Adipocyte (in vitro differentiated cells): ENCODE results near the gene CAMSAP3.

ENCODE experiments used
- DNase-seq: peaks from one replicate; pipeline ENCODE4 v3.0.0-alpha.2; 2015; ENCODE audit warnings: low read depth
- H3K27me3 ChIP-seq: replicated peaks from 2 replicates; pipeline ENCODE4 v1.7.0; 2013; ENCODE audit warnings: mild to moderate bottlenecking, low read length, moderate library complexity; ENCODE audit not compliant: control insufficient read depth, insufficient read depth
- H3K36me3 ChIP-seq: 2 replicates; pipeline ENCODE4 v1.7.0; 2013; ENCODE audit warnings: low read length, mild to moderate bottlenecking, moderate library complexity; ENCODE audit not compliant: control insufficient read depth, insufficient read depth, severe bottlenecking
- H3K4me1 ChIP-seq: 2 replicates; pipeline ENCODE4 v1.7.0; 2013; ENCODE audit warnings: mild to moderate bottlenecking, low read length, moderate library complexity; ENCODE audit not compliant: control insufficient read depth, insufficient read depth
- H3K4me3 ChIP-seq: 2 replicates; pipeline ENCODE4 v1.7.0; 2013; ENCODE audit warnings: mild to moderate bottlenecking, low read length, moderate library complexity
- H3K9ac ChIP-seq: 2 replicates; pipeline ENCODE4 v1.7.0; 2013; ENCODE audit warnings: mild to moderate bottlenecking, low read length, moderate library complexity
- H3K9me3 ChIP-seq: 2 replicates; pipeline ENCODE4 v1.7.0; 2013; ENCODE audit warnings: mild to moderate bottlenecking, low read length, moderate library complexity; ENCODE audit not compliant: control insufficient read depth

CAMSAP3 gene

DNA sequence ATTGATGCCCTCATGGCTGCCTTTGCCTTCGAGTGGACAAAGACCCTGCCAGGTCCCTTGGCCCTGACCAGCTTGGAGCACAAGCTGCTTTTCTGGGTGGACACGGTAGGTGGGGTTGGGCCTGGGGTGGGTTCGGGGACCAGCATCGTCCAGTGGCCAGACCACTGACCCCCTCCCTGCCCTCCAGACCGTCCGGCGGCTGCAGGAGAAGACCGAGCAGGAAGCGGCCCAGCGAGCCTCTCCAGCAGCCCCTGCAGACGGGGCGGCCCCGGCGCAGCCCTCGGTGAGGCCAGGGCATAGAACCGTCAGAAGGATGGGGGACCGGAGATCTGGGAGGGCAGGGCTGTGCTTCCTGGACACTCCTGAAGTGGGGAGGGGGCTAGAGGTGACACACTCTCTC is 10.6 kb downstream of the CAMSAP3 start:
- Histone ChIP-seq H3K36me3 (no peaks in the 10 kb centered on the region), H3K27me3 (peaks cover 23% of the 10 kb centered on the region), H3K4me3 (no peak overlapping the region), H3K9me3 (no peaks in the 10 kb centered on the region), H3K4me1 (peaks cover 2% of the 10 kb centered on the region), H3K9ac (no peak overlapping the region)
- DNase-seq, result no peak

- H3K36me3 ChIP-seq, result no peaks in the 10 kb centered on the region
- H3K4me3 ChIP-seq, result no peak overlapping the region
- H3K4me1 ChIP-seq, result peaks cover 2% of the 10 kb centered on the region
- H3K27me3 ChIP-seq, result peaks cover 23% of the 10 kb centered on the region
- no peak for DNase-seq
- H3K9ac ChIP-seq, result no peak overlapping the region
- no peaks in the 10 kb centered on the region for H3K9me3 ChIP-seq
These were observed 11.7 kb downstream of the CAMSAP3 start for GRCh38 chr19:7607212-7607873.

GRCh38 chr19:7607874-7608560 is 12.4 kb downstream of the CAMSAP3 start:
- no peak for DNase-seq
- H3K9ac ChIP-seq, result no peak overlapping the region
- no peaks in the 10 kb centered on the region for H3K9me3 ChIP-seq
- H3K4me3 ChIP-seq, result no peak overlapping the region
- H3K36me3 ChIP-seq, result no peaks in the 10 kb centered on the region
- H3K27me3 ChIP-seq, result peaks cover 23% of the 10 kb centered on the region
- H3K4me1 ChIP-seq, result no peaks in the 10 kb centered on the region

DNA sequence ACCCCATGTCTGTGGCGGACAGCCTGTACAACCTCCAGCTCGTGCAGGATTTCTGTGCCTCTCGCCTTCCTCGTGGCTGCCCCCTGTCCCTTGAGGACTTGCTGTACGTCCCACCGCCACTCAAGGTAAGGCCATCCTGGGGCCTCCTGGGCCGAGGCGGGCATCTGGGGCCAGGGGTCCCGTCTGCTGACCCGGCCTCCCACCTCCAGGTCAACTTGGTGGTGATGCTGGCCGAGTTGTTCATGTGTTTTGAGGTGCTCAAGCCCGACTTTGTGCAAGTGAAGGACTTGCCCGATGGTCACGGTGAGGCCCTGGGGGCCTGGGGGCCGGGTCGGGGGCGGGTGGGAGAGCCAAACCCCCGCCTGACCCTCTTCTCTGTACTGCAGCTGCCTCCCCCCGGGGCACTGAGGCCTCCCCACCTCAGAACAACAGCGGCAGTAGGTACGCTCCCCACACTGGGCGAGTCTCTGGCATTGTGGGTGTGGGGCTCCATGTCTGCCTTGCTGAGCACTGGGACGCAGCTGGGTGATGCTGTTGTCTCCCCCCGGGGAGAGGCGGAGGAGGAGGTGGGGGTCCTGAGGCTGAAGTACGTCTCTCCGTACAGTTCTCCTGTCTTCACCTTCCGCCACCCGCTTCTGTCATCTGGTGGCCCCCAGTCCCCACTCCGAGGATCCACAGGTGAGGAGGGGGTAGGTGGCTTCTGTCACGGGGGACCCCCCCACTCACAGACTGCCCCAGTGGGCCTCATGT is 15.0 kb downstream of the CAMSAP3 start:
- no peak overlapping the region for H3K9ac ChIP-seq
- no peaks in the 10 kb centered on the region for H3K36me3 ChIP-seq
- H3K9me3 ChIP-seq, result no peaks in the 10 kb centered on the region
- no peaks in the 10 kb centered on the region for H3K4me1 ChIP-seq
- H3K27me3 ChIP-seq, result peaks cover 6% of the 10 kb centered on the region
- no peak for DNase-seq
- no peak overlapping the region for H3K4me3 ChIP-seq

DNA sequence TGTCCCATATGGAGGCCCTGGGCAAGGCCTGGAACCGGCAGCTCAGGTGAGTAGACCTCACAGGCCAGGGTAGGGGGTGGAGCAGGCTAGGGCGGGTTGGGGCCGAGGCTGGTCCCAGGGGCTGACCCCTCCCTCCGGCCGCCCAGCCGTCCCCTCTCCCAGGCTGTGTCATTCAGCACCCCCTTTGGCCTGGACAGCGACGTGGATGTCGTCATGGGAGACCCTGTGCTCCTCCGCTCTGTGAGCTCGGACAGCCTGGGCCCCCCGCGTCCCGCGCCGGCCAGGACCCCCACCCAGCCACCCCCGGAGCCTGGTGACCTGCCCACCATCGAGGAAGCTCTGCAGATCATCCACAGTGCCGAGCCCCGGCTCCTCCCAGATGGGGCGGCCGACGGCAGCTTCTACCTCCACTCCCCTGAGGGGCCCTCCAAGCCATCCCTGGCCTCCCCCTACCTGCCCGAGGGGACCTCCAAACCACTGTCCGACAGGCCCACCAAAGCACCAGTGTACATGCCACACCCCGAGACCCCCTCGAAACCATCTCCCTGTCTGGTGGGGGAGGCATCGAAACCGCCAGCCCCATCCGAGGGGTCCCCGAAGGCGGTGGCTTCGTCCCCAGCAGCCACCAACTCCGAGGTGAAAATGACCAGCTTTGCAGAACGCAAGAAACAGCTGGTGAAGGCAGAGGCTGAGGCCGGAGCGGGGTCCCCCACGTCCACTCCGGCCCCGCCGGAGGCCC is 16.0 kb downstream of the CAMSAP3 start:
- Histone ChIP-seq H3K4me3 (no peak overlapping the region), H3K27me3 (peaks cover 6% of the 10 kb centered on the region), H3K9ac (no peak overlapping the region), H3K36me3 (no peaks in the 10 kb centered on the region), H3K4me1 (no peaks in the 10 kb centered on the region), H3K9me3 (no peaks in the 10 kb centered on the region)
- DNase-seq, result no peak

GRCh38 chr19:7612282-7613274 is 16.9 kb downstream of the CAMSAP3 start:
- H3K4me3 ChIP-seq, result no peak overlapping the region
- no peaks in the 10 kb centered on the region for H3K27me3 ChIP-seq
- H3K9ac ChIP-seq, result no peak overlapping the region
- H3K36me3 ChIP-seq, result no peaks in the 10 kb centered on the region
- H3K9me3 ChIP-seq, result no peaks in the 10 kb centered on the region
- DNase-seq, result no peak
- H3K4me1 ChIP-seq, result no peaks in the 10 kb centered on the region

- peaks cover 6% of the 10 kb centered on the region for H3K36me3 ChIP-seq
- H3K4me1 ChIP-seq, result peaks cover 3% of the 10 kb centered on the region
- no peak for DNase-seq
- H3K9ac ChIP-seq, result no peak overlapping the region
- no peaks in the 10 kb centered on the region for H3K27me3 ChIP-seq
- H3K4me3 ChIP-seq, result no peak overlapping the region
- no peaks in the 10 kb centered on the region for H3K9me3 ChIP-seq
These were observed 19.4 kb downstream of the CAMSAP3 start for GRCh38 chr19:7614859-7615741.

DNA sequence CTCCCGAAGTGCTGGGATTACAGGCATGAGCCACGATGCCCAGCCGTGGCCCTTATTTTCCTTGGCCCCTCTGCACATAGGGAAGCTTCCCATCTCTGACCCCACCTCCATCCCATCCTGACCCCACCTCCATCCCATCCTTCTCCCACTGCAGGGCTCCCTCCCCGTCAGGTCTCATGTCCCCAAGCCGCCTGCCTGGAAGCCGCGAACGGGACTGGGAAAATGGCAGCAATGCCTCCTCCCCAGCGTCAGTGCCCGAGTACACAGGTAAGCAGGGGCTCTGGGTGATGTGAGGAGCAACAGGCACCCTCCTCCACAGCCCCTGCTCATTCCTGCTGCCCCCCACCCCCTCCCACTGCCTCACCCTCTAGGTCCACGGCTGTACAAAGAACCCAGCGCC is 21.5 kb downstream of the CAMSAP3 start:
- Histone ChIP-seq H3K27me3 (no peaks in the 10 kb centered on the region), H3K4me3 (no peak overlapping the region), H3K4me1 (peaks cover 3% of the 10 kb centered on the region), H3K9ac (no peak overlapping the region), H3K9me3 (no peaks in the 10 kb centered on the region), H3K36me3 (peaks cover 22% of the 10 kb centered on the region)
- DNase-seq, result no peak

GRCh38 chr19:7617735-7618134 is 22.1 kb downstream of the CAMSAP3 start:
- Histone ChIP-seq H3K36me3 (peaks cover 27% of the 10 kb centered on the region), H3K9ac (no peak overlapping the region), H3K4me3 (no peak overlapping the region), H3K9me3 (no peaks in the 10 kb centered on the region), H3K4me1 (peaks cover 3% of the 10 kb centered on the region), H3K27me3 (no peaks in the 10 kb centered on the region)
- no peak for DNase-seq

DNA sequence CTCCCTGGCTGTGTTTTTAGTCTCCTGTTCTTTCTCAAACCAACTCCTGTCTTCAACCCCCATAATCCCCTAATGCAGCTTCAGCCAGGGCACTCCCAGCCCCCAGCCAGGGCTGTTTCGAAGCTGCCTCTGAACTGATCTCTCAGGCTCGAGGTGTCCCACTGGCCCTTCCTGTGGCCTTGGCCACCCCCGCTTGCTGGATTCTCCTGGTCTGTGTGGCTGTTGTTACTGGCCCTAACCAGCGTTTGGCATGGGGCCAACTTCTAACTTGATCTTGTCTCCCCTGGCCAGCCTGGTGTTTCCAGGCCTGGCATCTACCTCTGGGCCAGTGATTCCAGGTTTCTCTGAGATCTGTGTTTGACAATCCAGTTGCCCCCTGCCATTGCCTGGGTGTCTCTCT is 22.7 kb downstream of the CAMSAP3 start:
- Histone ChIP-seq H3K9ac (no peak overlapping the region), H3K4me1 (peaks cover 3% of the 10 kb centered on the region), H3K36me3 (peaks cover 33% of the 10 kb centered on the region), H3K9me3 (no peaks in the 10 kb centered on the region), H3K27me3 (no peaks in the 10 kb centered on the region), H3K4me3 (no peak overlapping the region)
- DNase-seq, result peak; percentile 11
